ENCODE results near the gene KLHL36. TPM values are rescaled to one million over a fixed set of nuclear protein-coding genes. Genes with fewer than 3 reads are reported as not detected.
A peak's percentile ranks its signal among the peaks of the same experiment; 100 is the strongest.

KLHL36 gene
- total and polyA plus RNA-seq, 10 donors = 17.8 to 93.6 (median 66.9) TPM

GRCh38 chr16:84675423-84675822 lies 27.1 kb downstream of the KLHL36 start:
- Histone ChIP-seq H3K9me3 (no peaks in the 10 kb centered on the region), H3K4me1 (peaks cover 0 to 13% (median 5%) of the 10 kb centered on the region in 6 donors), H3K4me3 (no peak overlapping the region), H3K27ac (no peak overlapping the region), H3K27me3 (replicated peaks in 1 of 7) (no peaks in the 10 kb centered on the region), H3K36me3 (no peaks in the 10 kb centered on the region)
- intact Hi-C loops (cut with DNase I; ENCODE audit: low total_unique reads) = no loop called here
- WGBS, 5 donors = 81 to 96% (median 89%) methylated on average over 9 of the region's 9 CpGs
- TF ChIP-seq CTCF (IDR thresholded peaks at IDR 0.05 in 8 of 11, conservative IDR thresholded peaks at IDR 0.05 in 3 of 11) (no peak), POLR2A (IDR thresholded peaks at IDR 0.05) (no peak), POLR2AphosphoS5 (IDR thresholded peaks at IDR 0.05) (no peak)
- DNase-seq = peak; percentile 19

- H3K36me3 ChIP-seq = no peaks in the 10 kb centered on the region
- intact Hi-C loops (cut with DNase I; ENCODE audit: low total_unique reads) = no loop called here
- no peak overlapping the region for H3K4me3 ChIP-seq
- WGBS, 5 donors = 87 to 98% (median 91%) methylated on average over 2 of the region's 2 CpGs
- no peaks in the 10 kb centered on the region for H3K27me3 ChIP-seq (replicated peaks in 1 of 7)
- TF ChIP-seq CTCF (IDR thresholded peaks at IDR 0.05 in 8 of 11, conservative IDR thresholded peaks at IDR 0.05 in 3 of 11) (no peak), POLR2AphosphoS5 (IDR thresholded peaks at IDR 0.05) (no peak), POLR2A (IDR thresholded peaks at IDR 0.05) (no peak)
- H3K4me1 ChIP-seq = peaks cover 0 to 13% (median 5%) of the 10 kb centered on the region in 6 donors
- H3K9me3 ChIP-seq = no peaks in the 10 kb centered on the region
- no peak for DNase-seq
- no peak overlapping the region for H3K27ac ChIP-seq
Measured at GRCh38 chr16:84675884-84676283, 27.6 kb downstream of the KLHL36 start.

GRCh38 chr16:84677017-84677803 lies 28.9 kb downstream of the KLHL36 start:
- peak; percentile 37 for DNase-seq
- no peaks in the 10 kb centered on the region for H3K27me3 ChIP-seq (replicated peaks in 1 of 7)
- no peak overlapping the region for H3K27ac ChIP-seq
- peaks cover 0 to 9% (median 3%) of the 10 kb centered on the region in 6 donors for H3K4me1 ChIP-seq
- TF ChIP-seq CTCF (IDR thresholded peaks at IDR 0.05 in 8 of 11, conservative IDR thresholded peaks at IDR 0.05 in 3 of 11) (no peak), POLR2AphosphoS5 (IDR thresholded peaks at IDR 0.05) (no peak), POLR2A (IDR thresholded peaks at IDR 0.05) (no peak)
- no peaks in the 10 kb centered on the region for H3K9me3 ChIP-seq
- H3K4me3 ChIP-seq = no peak overlapping the region
- H3K36me3 ChIP-seq = no peaks in the 10 kb centered on the region
- intact Hi-C loops (cut with DNase I; ENCODE audit: low total_unique reads) = no loop called here
- 74 to 84% (median 80%) methylated on average over 13 to 14 of the region's 14 CpGs for WGBS, 5 donors

- WGBS, 5 donors = 79 to 82% (median 79%) methylated on average over 10 of the region's 10 CpGs
- Histone ChIP-seq H3K27ac (no peak overlapping the region), H3K4me3 (no peak overlapping the region), H3K4me1 (peaks cover 0 to 2% (median 0%) of the 10 kb centered on the region in 6 donors), H3K36me3 (no peaks in the 10 kb centered on the region), H3K27me3 (replicated peaks in 1 of 7) (no peaks in the 10 kb centered on the region), H3K9me3 (no peaks in the 10 kb centered on the region)
- DNase-seq = peak; percentile 5
- TF ChIP-seq CTCF (IDR thresholded peaks at IDR 0.05 in 8 of 11, conservative IDR thresholded peaks at IDR 0.05 in 3 of 11) = no peak
- no peak for TF ChIP-seq POLR2AphosphoS5 (IDR thresholded peaks at IDR 0.05)
- TF ChIP-seq POLR2A (IDR thresholded peaks at IDR 0.05) = no peak
- intact Hi-C loops (cut with DNase I; ENCODE audit: low total_unique reads) = no loop called here
Measured at GRCh38 chr16:84677849-84678248, 29.5 kb downstream of the KLHL36 start.

Data from spleen (tissue), 11 donors.